ENCODE measurements around the gene FRMD4A.

- TF ChIP-seq EZH2 (IDR thresholded peaks at IDR 0.05; ENCODE audit: borderline replicate concordance, low read length) (no peak), CTCF (conservative IDR thresholded peaks at IDR 0.05 in 1 of 2, IDR thresholded peaks at IDR 0.05 in 1 of 2; ENCODE audit: extremely low read depth in 1 of 2, insufficient read depth in 1 of 2, low read depth in 1 of 2, low read length in 2 of 2) (no peak)
These were observed 440.2 kb downstream of the FRMD4A start for GRCh38 chr10:13890233-13891127.
